IMR-90 (cell line): ENCODE results near the gene GPR84. TPM values are rescaled to one million over a fixed set of nuclear protein-coding genes. Genes with fewer than 3 reads are reported as not detected.
"Not testable (repeated sequence)": the region's sequence is repeated elsewhere in the genome, so short reads cannot be mapped to it uniquely, and the experiment has no call there.

Experiments used
- ATAC-seq: fragments of 200-7000 bp; cut with Tn5 transposase; 2 replicates; pipeline ENCODE4 v1.9.1; 2020; ENCODE audit warnings: low read depth, mild to moderate bottlenecking, moderate library complexity
- BruUV-seq: library from RNA; stranded (reverse); fragments of 400-500 nt; replicated peaks from 2 replicates; lab custom pipeline; 2021; lab: Mats Ljungman, UMichigan
- CTCF ChIA-PET: fragments of 300-600 bp; formaldehyde crosslinking; extraction: SDS; loops from one replicate; lab custom pipeline; 2021; ENCODE audit warnings: antibody characterized with exemption; lab: Yijun Ruan, JAX
- POLR2A ChIA-PET: fragments of 300-600 bp; sonication (Branson Sonifier 250); formaldehyde crosslinking; loops from one replicate; lab custom pipeline; 2022; ENCODE audit warnings: antibody characterized with exemption; ENCODE audit not compliant: unreplicated experiment; lab: Charles Lee
- DNase-seq: peaks from one replicate; pipeline ENCODE4 v3.0.0; 2013
- H2AFZ ChIP-seq: replicated peaks from 2 replicates; pipeline ENCODE3; 2013; ENCODE audit warnings: low read length, mild to moderate bottlenecking; ENCODE audit not compliant: poor library complexity
- H2AK5ac ChIP-seq: 2 replicates; pipeline ENCODE4 v1.6.1; 2013; ENCODE audit warnings: low read depth, low read length, inconsistent platforms
- H2AK9ac ChIP-seq: replicated peaks from 2 replicates; pipeline ENCODE3; 2013; ENCODE audit warnings: mild to moderate bottlenecking, low read depth, low read length, moderate library complexity; ENCODE audit not compliant: poor library complexity
- H2BK120ac ChIP-seq: 2 replicates; pipeline ENCODE4 v1.6.1; 2013; ENCODE audit warnings: low read depth, low read length, inconsistent platforms
- H2BK15ac ChIP-seq: 3 replicates; pipeline ENCODE4 v1.6.1; 2013; ENCODE audit warnings: low read depth, low read length, inconsistent platforms
- H2BK20ac ChIP-seq: 2 replicates; pipeline ENCODE4 v1.6.1; 2013; ENCODE audit warnings: low read depth, mild to moderate bottlenecking, inconsistent platforms, low read length, moderate library complexity
- H2BK5ac ChIP-seq: 2 replicates; pipeline ENCODE4 v1.6.1; 2013; ENCODE audit warnings: mild to moderate bottlenecking, low read depth, low read length, inconsistent platforms; ENCODE audit not compliant: poor library complexity, severe bottlenecking
- H3K14ac ChIP-seq: replicated peaks from 2 replicates; pipeline ENCODE4 v1.6.1; 2013; ENCODE audit warnings: low read depth, low read length, inconsistent platforms
- H3K18ac ChIP-seq: 2 replicates; pipeline ENCODE4 v1.6.1; 2013; ENCODE audit warnings: low read depth, low read length, control low read depth
- H3K23ac ChIP-seq: 2 replicates; pipeline ENCODE4 v1.6.1; 2013; ENCODE audit warnings: low read depth, low read length, inconsistent platforms
- H3K27ac ChIP-seq: 2 replicates; pipeline ENCODE4 v1.5.1; 2013; ENCODE audit warnings: mild to moderate bottlenecking, control low read depth, low read length; ENCODE audit not compliant: insufficient read depth
- H3K27me3 ChIP-seq: 2 replicates; pipeline ENCODE4 v1.6.1; 2013; ENCODE audit warnings: low read length; ENCODE audit not compliant: control insufficient read depth, insufficient read depth
- H3K36me3 ChIP-seq: 2 replicates; pipeline ENCODE4 v1.6.1; 2013; ENCODE audit warnings: low read length, mixed read lengths; ENCODE audit not compliant: control insufficient read depth, insufficient read depth
- H3K4ac ChIP-seq: 2 replicates; pipeline ENCODE4 v1.6.1; 2013; ENCODE audit warnings: low read depth, low read length, inconsistent platforms
- H3K4me1 ChIP-seq: 2 replicates; pipeline ENCODE4 v1.6.1; 2013; ENCODE audit warnings: low read length, mixed read lengths; ENCODE audit not compliant: control insufficient read depth, insufficient read depth
- H3K4me2 ChIP-seq: 2 replicates; pipeline ENCODE4 v1.6.1; 2013; ENCODE audit warnings: low read depth, mild to moderate bottlenecking, control low read depth, low read length, moderate library complexity
- H3K4me3 ChIP-seq: 2 replicates; pipeline ENCODE4 v1.5.1; 2013; ENCODE audit warnings: low read depth, mild to moderate bottlenecking, control low read depth, low read length, moderate library complexity; ENCODE audit not compliant: insufficient read depth
- H3K56ac ChIP-seq: 2 replicates; pipeline ENCODE4 v1.6.1; 2013; ENCODE audit warnings: low read length, inconsistent platforms; ENCODE audit not compliant: insufficient read depth; ENCODE audit errors: extremely low read depth
- H3K79me1 ChIP-seq, 2 experiments: 2 replicates each; pipeline ENCODE4 v1.6.1; 2013; ENCODE audit warnings: low read length in 2 of 2, inconsistent platforms in 1 of 2, low read depth in 1 of 2
- H3K9ac ChIP-seq: 2 replicates; pipeline ENCODE4 v1.6.1; 2013; ENCODE audit warnings: low read depth, low read length, control low read depth
- H3K9me1 ChIP-seq: 2 replicates; pipeline ENCODE4 v1.6.1; 2013; ENCODE audit warnings: low read length, inconsistent platforms; ENCODE audit not compliant: insufficient read depth
- H3K9me3 ChIP-seq: 2 replicates; pipeline ENCODE4 v1.6.1; 2013; ENCODE audit warnings: low read length; ENCODE audit not compliant: control insufficient read depth, insufficient read depth
- H4K20me1 ChIP-seq: 2 replicates; pipeline ENCODE4 v1.6.1; 2013; ENCODE audit warnings: low read length, inconsistent platforms; ENCODE audit not compliant: insufficient read depth
- H4K5ac ChIP-seq: 2 replicates; pipeline ENCODE4 v1.6.1; 2013; ENCODE audit warnings: mild to moderate bottlenecking, low read depth, low read length, control low read depth
- H4K8ac ChIP-seq, 2 experiments: 2 replicates each; pipeline ENCODE4 v1.6.1; 2013; ENCODE audit warnings: low read depth in 2 of 2, low read length in 2 of 2, control low read depth in 1 of 2, inconsistent platforms in 1 of 2
- H4K91ac ChIP-seq: 2 replicates; pipeline ENCODE4 v1.6.1; 2013; ENCODE audit warnings: low read depth, low read length, inconsistent platforms; ENCODE audit not compliant: insufficient read depth
- WGBS, 2 experiments: methylation state at CpG; one replicate each; pipeline versions ENCODE4 v1.1.5 to v1.1.7; 2013; ENCODE audit warnings: missing lambda C conversion rate in 2 of 2; ENCODE audit not compliant: insufficient read length in 1 of 2; ENCODE audit errors: extremely low coverage in 2 of 2; 5-methylcytosine and 5-hydroxymethylcytosine counted together
- dilution Hi-C: fragments of 300-500 bp; cut with HindIII; formaldehyde crosslinking; loops from one replicate; pipeline ENCODE4 v1.14.3; 2018; ENCODE audit warnings: low sequenced_read_pairs; ENCODE audit not compliant: unreplicated experiment
- in situ Hi-C: fragments of 300-500 bp; cut with MboI; formaldehyde crosslinking; loops from 3 replicates; pipeline ENCODE4 v1.14.3; 2019; ENCODE audit warnings: low sequenced_read_pairs, inconsistent platforms, mixed read lengths
- intact Hi-C: fragments of 100-400 bp; cut with micrococcal nuclease; formaldehyde crosslinking; loops from 2 replicates; pipeline ENCODE4 v1.10.0; 2022
- polyA plus RNA-seq, 3 experiments: library from polyadenylated mRNA; depleted of rRNA; stranded (reverse); fragments of >200 nt; gene quantifications; 2 replicates each; pipeline ENCODE4 v1.2.3, GENCODE V29; 2012; ENCODE audit warnings: low replicate concordance in 1 of 3
- total RNA-seq: library from RNA; depleted of rRNA; stranded (reverse); fragments of >200 nt; gene quantifications from 2 replicates; pipeline ENCODE4 v1.2.3, GENCODE V29; 2012

GPR84 gene
- total and polyA plus RNA-seq, 2 of the 4 experiments (the other 2 are of a cell fraction), result not detected

GRCh38 chr12:54354271-54354670 is 10.0 kb downstream of the GPR84 start:
- H3K23ac ChIP-seq, H3K27ac ChIP-seq, dilution Hi-C loops, BruUV-seq, H4K91ac ChIP-seq, DNase-seq, H3K4ac ChIP-seq, H4K5ac ChIP-seq, H4K8ac ChIP-seq, H3K4me2 ChIP-seq, H3K14ac ChIP-seq, H2BK120ac ChIP-seq, H2BK15ac ChIP-seq, H3K56ac ChIP-seq, H2AK9ac ChIP-seq, H3K9me3 ChIP-seq, H3K9ac ChIP-seq, intact Hi-C loops, in situ Hi-C loops, H4K20me1 ChIP-seq, H2BK20ac ChIP-seq, POLR2A ChIA-PET, H3K18ac ChIP-seq, ATAC-seq, H2AK5ac ChIP-seq, H2AFZ ChIP-seq, H3K4me3 ChIP-seq, H3K27me3 ChIP-seq, H2BK5ac ChIP-seq: not testable (repeated sequence)
- H3K79me1 ChIP-seq, result peaks cover 0 to 15% of the 10 kb centered on the region in 2 experiments; a peak in 2 of 4 replicates
- WGBS, 2 experiments, result no CpG with 5 or more reads among the region's 7 CpGs
- peaks cover 28% of the 10 kb centered on the region for H3K4me1 ChIP-seq
- peaks cover 21% of the 10 kb centered on the region for H3K36me3 ChIP-seq
- H3K9me1 ChIP-seq, result peaks cover 18% of the 10 kb centered on the region; the same call in 1 of the 2 replicates
- CTCF ChIA-PET, result interaction anchor here (0.6 kb wide), 1 partner anchor 1576 kb away, joined by 3 read pairs; no protein-coding TSS in a partner anchor
